WERI-Rb-1 (cell line): ENCODE results near the gene SPATA13.
A peak's percentile ranks its signal among the peaks of the same experiment; 100 is the strongest.

Experiments
- DNase-seq: peaks from one replicate; pipeline ENCODE4 v3.0.0-alpha.2; 2020
- H3K27ac ChIP-seq: fragments of 250-450 bp; sonication (Bioruptor Pico); 2 replicates; pipeline ENCODE4 v1.5.1; 2020; ENCODE audit warnings: mild to moderate bottlenecking, moderate library complexity
- H3K27me3 ChIP-seq: fragments of 250-450 bp; sonication (Bioruptor Pico); 2 replicates; pipeline ENCODE4 v1.5.1; 2021; ENCODE audit warnings: mild to moderate bottlenecking, low read depth, moderate library complexity; ENCODE audit not compliant: insufficient read depth, severe bottlenecking
- H3K36me3 ChIP-seq: fragments of 250-450 bp; sonication (Bioruptor Pico); 2 replicates; pipeline ENCODE4 v1.5.1; 2020; ENCODE audit warnings: mild to moderate bottlenecking, moderate library complexity
- H3K4me3 ChIP-seq: 2 replicates; pipeline ENCODE4 v1.5.1; 2011; ENCODE audit warnings: low read depth, mild to moderate bottlenecking, control low read depth, low read length
- H3K9me3 ChIP-seq: fragments of 250-450 bp; sonication (Bioruptor Pico); 2 replicates; pipeline ENCODE4 v1.5.1; 2021; ENCODE audit warnings: mild to moderate bottlenecking, moderate library complexity; ENCODE audit not compliant: severe bottlenecking
- CTCF ChIP-seq: IDR thresholded peaks from 2 replicates; pipeline ENCODE4 v1.5.1; 2011; ENCODE audit warnings: low read depth, mild to moderate bottlenecking, control low read depth, inconsistent platforms, low read length

The SPATA13 gene

GRCh38 chr13:24160458-24161009, at the start of gene SPATA13:
Gene SPATA13 (plus strand): TSS chr13:24160720. CDS start chr13:24222930, 62,210 bp downstream.
- peak; percentile 99 for DNase-seq
- H3K27ac ChIP-seq = peak within 1 kb of the TSS; percentile 49

GRCh38 chr13:24112791-24113190, 47.7 kb upstream of the SPATA13 start:
- Histone ChIP-seq H3K27me3 (no peaks in the 10 kb centered on the region), H3K9me3 (no peaks in the 10 kb centered on the region), H3K27ac (no peak overlapping the region), H3K36me3 (no peaks in the 10 kb centered on the region), H3K4me3 (no peak overlapping the region)
- no peak for DNase-seq
- no peak for TF ChIP-seq CTCF

More at GRCh38 chr13:24160458-24161009, at the start of gene SPATA13:
- H3K27me3 ChIP-seq = no peaks in the 10 kb centered on the region
- H3K4me3 ChIP-seq = peak within 1 kb of the TSS; percentile 88
- TF ChIP-seq CTCF = no peak
- H3K36me3 ChIP-seq = no peaks in the 10 kb centered on the region
- no peaks in the 10 kb centered on the region for H3K9me3 ChIP-seq

- H3K4me3 ChIP-seq = no peak overlapping the region
- no peaks in the 10 kb centered on the region for H3K9me3 ChIP-seq
- DNase-seq = no peak
- no peak for TF ChIP-seq CTCF
- H3K27ac ChIP-seq = no peak overlapping the region
- H3K27me3 ChIP-seq = no peaks in the 10 kb centered on the region
- no peaks in the 10 kb centered on the region for H3K36me3 ChIP-seq
Observed at GRCh38 chr13:24115671-24116070, 44.8 kb upstream of the SPATA13 start.

- no peak overlapping the region for H3K4me3 ChIP-seq
- no peaks in the 10 kb centered on the region for H3K36me3 ChIP-seq
- TF ChIP-seq CTCF = no peak
- no peaks in the 10 kb centered on the region for H3K27me3 ChIP-seq
- no peak overlapping the region for H3K27ac ChIP-seq
- no peak for DNase-seq
- no peaks in the 10 kb centered on the region for H3K9me3 ChIP-seq
Observed at GRCh38 chr13:24116131-24116530, 44.4 kb upstream of the SPATA13 start.

- no peak for TF ChIP-seq CTCF
- DNase-seq = no peak
- no peak overlapping the region for H3K4me3 ChIP-seq
Observed at GRCh38 chr13:24118576-24118975, 41.9 kb upstream of the SPATA13 start.

More at GRCh38 chr13:24118576-24118975, 41.9 kb upstream of the SPATA13 start:
- no peaks in the 10 kb centered on the region for H3K9me3 ChIP-seq
- H3K27me3 ChIP-seq = no peaks in the 10 kb centered on the region
- H3K36me3 ChIP-seq = no peaks in the 10 kb centered on the region
- no peak overlapping the region for H3K27ac ChIP-seq
